ENCODE measurements around the gene TAL1. TPM values are rescaled to one million over a fixed set of nuclear protein-coding genes. Genes with fewer than 3 reads are reported as not detected.
A peak's percentile ranks its signal among the peaks of the same experiment; 100 is the strongest.

Gene TAL1
- polyA plus RNA-seq, 3 donors: 5.2 to 5.6 (median 5.5) TPM

GRCh38 chr1:47181095-47181954, 50.7 kb downstream of the TAL1 start:
- no peak for DNase-seq (ENCODE audit: extremely low read depth in 1 of 11, low read depth in 9 of 11, low spot score in 4 of 11)

GRCh38 chr1:47180603-47181094, 51.4 kb downstream of the TAL1 start:
- no peak for DNase-seq (ENCODE audit: extremely low read depth in 1 of 11, low read depth in 9 of 11, low spot score in 4 of 11)

- no peak for DNase-seq (ENCODE audit: extremely low read depth in 1 of 11, low read depth in 9 of 11, low spot score in 4 of 11)
Measured at GRCh38 chr1:47179988-47180563, 51.9 kb downstream of the TAL1 start.

GRCh38 chr1:47179017-47179987, 52.7 kb downstream of the TAL1 start:
- peak; percentile 81 to 92 (median 87) for DNase-seq (ENCODE audit: extremely low read depth in 1 of 11, low read depth in 9 of 11, low spot score in 4 of 11)

- DNase-seq (ENCODE audit: extremely low read depth in 1 of 11, low read depth in 9 of 11, low spot score in 4 of 11): no peak
Measured at GRCh38 chr1:47178654-47179016, 53.4 kb downstream of the TAL1 start.

GRCh38 chr1:47178020-47178419, 54.0 kb downstream of the TAL1 start:
- no peak for DNase-seq (ENCODE audit: extremely low read depth in 1 of 11, low read depth in 9 of 11, low spot score in 4 of 11)

- peak in 1 of 11 donors; percentile 43 for DNase-seq (ENCODE audit: extremely low read depth in 1 of 11, low read depth in 9 of 11, low spot score in 4 of 11)
Measured at GRCh38 chr1:47175227-47175934, 56.6 kb downstream of the TAL1 start.

GRCh38 chr1:47174656-47175020, 57.4 kb downstream of the TAL1 start:
- DNase-seq (ENCODE audit: extremely low read depth in 1 of 11, low read depth in 9 of 11, low spot score in 4 of 11): no peak

GRCh38 chr1:47172782-47173181, 59.2 kb downstream of the TAL1 start:
- DNase-seq (ENCODE audit: extremely low read depth in 1 of 11, low read depth in 9 of 11, low spot score in 4 of 11): no peak

Other genes with a start within 250 kb of the TAL1 start
- 10 to 100 TPM in 1 of 3 donors, 1 to 10 TPM in 2; 7.8 to 11.6 (median 9.0) TPM for gene CYP4X1, start 208.6 kb downstream of the TAL1 start, polyA plus RNA-seq (ENCODE audit: insufficient read length in 3 of 3)
- gene CYP4Z1, start 165.0 kb downstream of the TAL1 start, polyA plus RNA-seq (ENCODE audit: insufficient read length in 3 of 3): under 1 TPM; 0.17 to 0.33 (median 0.20) TPM
- gene CYP4A22, start 94.8 kb downstream of the TAL1 start, polyA plus RNA-seq (ENCODE audit: insufficient read length in 3 of 3): 1 to 10 TPM; 5.0 to 6.1 (median 6.0) TPM
- gene PDZK1IP1, start 42.2 kb downstream of the TAL1 start, polyA plus RNA-seq (ENCODE audit: insufficient read length in 3 of 3): 10 to 100 TPM; 34.8 to 62.1 (median 37.8) TPM
- 10 to 100 TPM in 1 of 3 donors, 1 to 10 TPM in 2; 9.8 to 10.5 (median 10.0) TPM for gene STIL, start 81.9 kb upstream of the TAL1 start, polyA plus RNA-seq (ENCODE audit: insufficient read length in 3 of 3)
- gene CMPK1, start 101.6 kb upstream of the TAL1 start, polyA plus RNA-seq (ENCODE audit: insufficient read length in 3 of 3): 10 to 100 TPM; 65.7 to 75.9 (median 66.7) TPM
- gene FOXE3, start 184.1 kb upstream of the TAL1 start, polyA plus RNA-seq (ENCODE audit: insufficient read length in 3 of 3): under 1 TPM; 0.18 to 0.20 (median 0.19) TPM
- gene FOXD2, start 205.8 kb upstream of the TAL1 start, polyA plus RNA-seq (ENCODE audit: insufficient read length in 3 of 3): 1 to 10 TPM; 6.0 to 9.0 (median 6.8) TPM